Brain microvascular endothelial cell (primary cell): ENCODE measurements around the gene MYEOV.

Experiments used
- DNase-seq: peaks from one replicate; pipeline ENCODE4 v3.0.0-alpha.2; 2020
- H3K27ac ChIP-seq: fragments of 250-450 bp; sonication (Bioruptor Pico); 2 replicates; pipeline ENCODE4 v1.5.1; 2020; ENCODE audit warnings: mild to moderate bottlenecking, moderate library complexity
- H3K27me3 ChIP-seq: fragments of 250-450 bp; sonication (Bioruptor Pico); replicated peaks from 2 replicates; pipeline ENCODE4 v1.5.1; 2020; ENCODE audit warnings: mild to moderate bottlenecking
- H3K36me3 ChIP-seq: fragments of 250-450 bp; sonication (Bioruptor Pico); replicated peaks from 2 replicates; pipeline ENCODE4 v1.5.1; 2020; ENCODE audit warnings: mild to moderate bottlenecking
- H3K4me3 ChIP-seq: 2 replicates; pipeline ENCODE4 v1.5.1; 2011; ENCODE audit warnings: low read depth, mild to moderate bottlenecking, control low read depth, low read length, moderate library complexity
- in situ Hi-C: cut with HindIII; loops from 2 replicates; pipeline ENCODE4 v1.10.0; 2017; ENCODE audit warnings: low sequenced_read_pairs, low pct_ligation_motif_present
- TF ChIP-seq, protein P1 (sequence below): IDR thresholded peaks from 2 replicates; pipeline ENCODE4 v1.5.1; 2011; ENCODE audit warnings: low read depth, mild to moderate bottlenecking, moderate library complexity, low read length, control low read depth, inconsistent platforms; ENCODE audit errors: missing control alignments

MYEOV gene

DNA sequence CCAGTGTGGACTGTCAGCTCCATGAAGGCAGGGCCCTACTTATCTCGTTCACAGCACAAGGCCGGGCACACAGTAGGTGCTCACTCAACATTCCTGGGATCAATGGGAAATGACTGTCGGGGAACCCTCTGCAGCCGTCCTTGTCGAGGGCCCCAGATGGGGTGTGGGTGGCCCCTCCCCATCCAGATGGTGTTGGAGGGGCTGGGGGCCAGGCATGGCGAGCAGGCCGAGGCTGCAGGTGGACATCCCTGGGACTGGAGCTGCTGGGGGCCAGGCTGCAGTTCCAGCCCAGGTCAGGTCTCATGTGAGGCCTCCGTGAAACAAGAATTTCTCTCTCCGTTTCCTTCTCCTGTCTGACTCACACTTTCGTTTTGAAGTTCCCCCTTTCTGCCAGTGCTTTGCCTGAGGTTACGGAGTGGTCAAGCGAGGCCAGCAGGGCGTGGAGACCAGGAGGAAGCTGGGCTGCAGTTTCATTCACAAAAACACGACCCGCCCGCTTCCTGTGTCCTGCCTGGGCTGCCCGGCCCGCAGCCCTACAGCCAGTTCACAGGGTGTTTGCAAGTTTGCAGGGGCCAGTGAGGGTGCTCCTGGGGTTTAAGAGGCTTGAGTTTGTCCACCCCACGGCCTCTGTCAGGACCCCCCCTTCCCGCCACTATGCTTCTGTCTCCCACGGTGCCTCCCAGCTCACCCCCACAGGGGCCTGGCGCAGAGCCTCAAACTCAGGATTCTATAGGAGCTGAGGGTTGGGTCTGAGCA is 4.5 kb downstream of the MYEOV start:
- DNase-seq, result peak; percentile 62

DNA sequence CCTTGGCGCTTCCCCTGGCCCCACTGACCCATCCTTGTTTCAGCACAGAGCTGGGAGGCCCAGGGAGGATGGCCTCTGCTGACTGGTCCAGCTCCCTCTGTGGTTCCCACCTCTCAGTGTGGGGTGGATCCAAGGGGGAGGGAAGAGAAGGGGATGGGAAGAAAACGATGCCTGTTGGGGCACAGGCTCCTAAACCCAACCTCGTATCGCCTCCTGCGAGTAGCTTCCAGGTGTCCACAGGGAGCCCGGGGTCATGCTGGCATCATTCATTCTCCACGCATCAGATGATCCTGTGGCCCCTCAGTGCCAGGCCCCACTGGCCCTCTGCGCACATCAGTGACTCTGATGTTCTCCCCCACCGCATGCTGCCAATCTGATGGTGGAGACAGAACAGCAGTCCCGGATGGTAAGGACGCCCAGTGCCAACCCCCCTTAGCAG is 5.1 kb downstream of the MYEOV start:
- H3K27me3 ChIP-seq, result no peaks in the 10 kb centered on the region
- TF ChIP-seq, protein P1, sequence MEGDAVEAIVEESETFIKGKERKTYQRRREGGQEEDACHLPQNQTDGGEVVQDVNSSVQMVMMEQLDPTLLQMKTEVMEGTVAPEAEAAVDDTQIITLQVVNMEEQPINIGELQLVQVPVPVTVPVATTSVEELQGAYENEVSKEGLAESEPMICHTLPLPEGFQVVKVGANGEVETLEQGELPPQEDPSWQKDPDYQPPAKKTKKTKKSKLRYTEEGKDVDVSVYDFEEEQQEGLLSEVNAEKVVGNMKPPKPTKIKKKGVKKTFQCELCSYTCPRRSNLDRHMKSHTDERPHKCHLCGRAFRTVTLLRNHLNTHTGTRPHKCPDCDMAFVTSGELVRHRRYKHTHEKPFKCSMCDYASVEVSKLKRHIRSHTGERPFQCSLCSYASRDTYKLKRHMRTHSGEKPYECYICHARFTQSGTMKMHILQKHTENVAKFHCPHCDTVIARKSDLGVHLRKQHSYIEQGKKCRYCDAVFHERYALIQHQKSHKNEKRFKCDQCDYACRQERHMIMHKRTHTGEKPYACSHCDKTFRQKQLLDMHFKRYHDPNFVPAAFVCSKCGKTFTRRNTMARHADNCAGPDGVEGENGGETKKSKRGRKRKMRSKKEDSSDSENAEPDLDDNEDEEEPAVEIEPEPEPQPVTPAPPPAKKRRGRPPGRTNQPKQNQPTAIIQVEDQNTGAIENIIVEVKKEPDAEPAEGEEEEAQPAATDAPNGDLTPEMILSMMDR, result no peak
- DNase-seq, result no peak
- in situ Hi-C loops, result no loop called here
- H3K27ac ChIP-seq, result peak overlapping the region; percentile 76
- no peak overlapping the region for H3K4me3 ChIP-seq
- H3K36me3 ChIP-seq, result no peaks in the 10 kb centered on the region

More for the DNA sequence above, 4.5 kb downstream of the MYEOV start:
- Histone ChIP-seq H3K36me3 (no peaks in the 10 kb centered on the region), H3K4me3 (no peak overlapping the region), H3K27ac (peak overlapping the region; percentile 76), H3K27me3 (no peaks in the 10 kb centered on the region)
- TF ChIP-seq, protein P1, result no peak
- in situ Hi-C loops, result no loop called here

DNA sequence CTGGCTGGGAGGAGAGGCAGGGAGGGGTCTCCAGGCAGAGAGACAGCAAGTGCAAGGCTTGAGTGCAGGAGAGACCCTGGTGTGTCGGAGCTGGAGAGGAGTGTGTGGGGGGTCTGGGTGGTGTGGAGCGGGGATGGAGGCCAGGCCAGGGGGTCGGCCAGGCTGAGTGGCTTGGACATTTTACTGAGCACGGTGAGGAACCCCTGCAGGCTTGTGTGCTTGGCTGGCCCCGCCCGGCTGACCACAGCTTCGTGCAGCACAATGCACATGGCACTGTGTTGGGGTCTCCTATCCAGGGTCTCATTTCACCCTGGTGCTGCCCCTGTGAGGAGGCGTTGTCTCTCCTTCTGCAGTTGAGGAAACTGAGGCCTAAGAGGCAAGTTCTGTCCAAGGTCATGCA is 5.6 kb downstream of the MYEOV start:
- no peaks in the 10 kb centered on the region for H3K36me3 ChIP-seq
- no peaks in the 10 kb centered on the region for H3K27me3 ChIP-seq
- in situ Hi-C loops, result no loop called here
- TF ChIP-seq, protein P1, result no peak
- H3K4me3 ChIP-seq, result no peak overlapping the region
- DNase-seq, result no peak
- peak overlapping the region; percentile 74 for H3K27ac ChIP-seq

DNA sequence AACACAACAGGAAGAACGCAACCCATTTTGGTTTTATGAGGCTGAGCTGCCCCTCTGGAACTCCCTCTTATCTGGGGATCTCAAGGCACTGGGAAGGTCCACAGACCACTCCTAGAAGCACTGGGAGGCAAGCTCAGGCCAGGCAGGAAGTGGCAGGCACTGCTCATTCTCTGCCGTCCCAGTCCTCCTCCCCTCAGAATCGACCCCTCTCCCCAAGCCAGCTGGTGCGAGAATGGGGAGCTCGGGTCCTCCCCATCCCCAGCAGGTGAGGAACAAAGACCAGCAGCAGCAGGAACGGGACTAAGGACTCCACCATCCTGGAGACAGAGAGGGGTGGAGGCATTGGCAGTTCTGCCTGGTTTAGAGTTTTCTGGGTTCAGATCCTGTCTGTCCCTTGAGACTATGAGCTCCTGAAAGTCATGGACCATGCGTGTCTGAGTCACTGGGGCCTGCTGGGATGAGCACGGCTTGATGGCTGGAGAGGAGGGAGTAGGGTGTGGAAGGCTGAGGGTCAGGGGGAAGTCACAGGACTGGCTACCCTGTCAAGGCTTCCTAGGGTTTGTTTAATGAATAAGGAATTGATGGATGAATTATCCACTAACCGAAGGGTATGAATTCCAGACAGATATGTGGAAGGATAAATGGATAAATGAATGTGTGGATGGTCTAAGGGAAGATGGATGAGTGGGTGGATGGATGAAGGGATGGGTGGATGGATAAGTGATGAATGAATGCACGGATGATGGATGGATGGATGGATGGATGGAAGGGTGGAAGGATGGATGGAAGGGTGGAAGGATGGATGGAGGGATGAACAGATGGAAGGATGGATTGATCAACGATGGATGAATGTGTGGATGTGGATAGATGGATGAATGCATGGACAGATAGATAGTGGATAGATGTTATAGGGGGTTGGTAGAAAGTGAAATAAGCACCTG is 6.4 kb downstream of the MYEOV start:
- peak; percentile 70 for DNase-seq
- H3K27ac ChIP-seq, result peak overlapping the region; percentile 74
- TF ChIP-seq, protein P1, result no peak
- no peaks in the 10 kb centered on the region for H3K27me3 ChIP-seq
- H3K36me3 ChIP-seq, result no peaks in the 10 kb centered on the region
- no peak overlapping the region for H3K4me3 ChIP-seq
- in situ Hi-C loops, result no loop called here

DNA sequence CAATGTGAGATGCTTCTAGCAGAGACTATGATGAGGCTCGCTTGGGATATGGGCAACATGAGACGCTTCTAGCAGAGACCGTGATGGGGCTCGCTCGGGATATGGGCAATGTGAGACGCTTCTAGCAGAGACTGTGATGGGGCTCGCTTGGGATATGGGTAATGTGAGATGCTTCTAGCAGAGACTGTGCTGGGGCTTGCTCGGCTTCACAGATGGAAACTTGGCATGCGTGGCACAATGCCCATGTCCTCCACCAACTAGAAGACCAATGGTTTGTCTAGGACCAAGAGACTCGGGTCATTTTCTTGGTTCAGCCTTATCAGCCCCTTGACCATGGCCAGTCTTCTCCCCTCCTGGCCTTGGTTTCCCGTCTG is 7.1 kb downstream of the MYEOV start:
- H3K36me3 ChIP-seq, result no peaks in the 10 kb centered on the region
- H3K27me3 ChIP-seq, result no peaks in the 10 kb centered on the region
- peak overlapping the region; percentile 74 for H3K27ac ChIP-seq
- in situ Hi-C loops, result no loop called here
- no peak for DNase-seq
- TF ChIP-seq, protein P1, result no peak
- no peak overlapping the region for H3K4me3 ChIP-seq
